Heart right ventricle (tissue), 16 donors: Measurements from ENCODE around the gene KCNH4. TPM values are rescaled to one million over a fixed set of nuclear protein-coding genes. Genes with fewer than 3 reads are reported as not detected.

Experiments used
- ATAC-seq, 8 donors: fragments of 200-7000 bp; cut with Tn5 transposase; one replicate each; pipeline ENCODE4 v1.9.1; 2020; ENCODE audit warnings: mild to moderate bottlenecking in 8 of 8, moderate library complexity in 8 of 8, moderate number of reproducible peaks in 1 of 8
- DNase-seq, 2 donors: peaks; one replicate each; pipeline ENCODE4 v3.0.0-alpha.2; 2020
- H3K27ac ChIP-seq, 10 donors: fragments of 200-600 bp; sonication (generic) in 2 of 10; one replicate each; pipeline versions ENCODE4 v1.5.0 to v1.8.0; 2020 to 2022; ENCODE audit warnings: mild to moderate bottlenecking in 3 of 10
- H3K27me3 ChIP-seq, 7 donors: fragments of 200-600 bp; one replicate each; pipeline ENCODE4 v1.8.0; 2021 to 2022; ENCODE audit warnings: mild to moderate bottlenecking in 2 of 7
- H3K36me3 ChIP-seq, 9 donors: fragments of 200-600 bp; sonication (generic) in 1 of 9; one replicate each; pipeline versions ENCODE4 v1.5.0 to v1.8.0; 2020 to 2022; ENCODE audit warnings: mild to moderate bottlenecking in 2 of 9
- H3K4me1 ChIP-seq, 9 donors: fragments of 200-600 bp; sonication (generic) in 1 of 9; one replicate each; pipeline versions ENCODE4 v1.5.0 to v1.8.0; 2020 to 2022; ENCODE audit warnings: mild to moderate bottlenecking in 4 of 9
- H3K4me3 ChIP-seq, 10 donors: fragments of 200-600 bp; sonication (generic) in 2 of 10; one replicate each; pipeline versions ENCODE4 v1.5.0 to v1.8.0; 2020 to 2022; ENCODE audit warnings: mild to moderate bottlenecking in 7 of 10, moderate library complexity in 2 of 10
- H3K9me3 ChIP-seq, 11 donors: fragments of 200-600 bp in 10 of 11; sonication (generic) in 2 of 11; one replicate each; pipeline versions ENCODE4 v1.5.0 to v1.8.0; 2013 to 2022; ENCODE audit warnings: mild to moderate bottlenecking in 2 of 11, control low read depth in 1 of 11, moderate library complexity in 1 of 11
- WGBS, 2 donors: extraction: QIAGEN DNeasy Blood & Tissue Kit; methylation state at CpG; one replicate each; pipeline ENCODE4 v1.1.7; 2013; ENCODE audit warnings: inconsistent platforms in 1 of 2; 5-methylcytosine and 5-hydroxymethylcytosine counted together
- intact Hi-C, 10 donors: fragments of 100-400 bp; cut with DNase I; formaldehyde crosslinking; loops; one replicate each; pipeline versions ENCODE4 v1.11.1 to v1.14.2; 2022
- long read RNA-seq, 3 donors: library from polyadenylated mRNA; unstranded; transcript quantifications; one replicate each; pipeline ENCODE4 v2.0.0, GENCODE V29; 2020 to 2021
- polyA plus RNA-seq, 2 donors: library from polyadenylated mRNA; stranded (reverse); fragments of 200-250 nt; gene quantifications; one replicate each; pipeline ENCODE4 v1.2.3, GENCODE V29; 2013
- total RNA-seq, 10 donors: library from RNA; stranded (reverse); fragmentation: NEBNext Ultra II Directional in 3 of 10; extraction: Animal tissue kit (Norgen Biotek cat#: 25700) in 3 of 10; gene quantifications; one replicate each; pipeline versions ENCODE4 v1.2.1 to v1.2.4, GENCODE V29; 2021 to 2023
- TF ChIP-seq, protein P1 (sequence below), 9 donors: fragments of 200-600 bp; sonication (generic) in 2 of 9; IDR thresholded peaks; one replicate each; pipeline versions ENCODE4 v1.5.0 to v1.8.0; 2021 to 2022; ENCODE audit warnings: antibody characterized with exemption in 9 of 9, mild to moderate bottlenecking in 5 of 9, moderate library complexity in 1 of 9
- donor health status: Arrhythmogenic right ventricular cardiomyopathy.
- donor health status: ischemic (EF 13 %, LVEDD 7.1; RV severe dilation, severe dysfunction).
- donor health status: healthy with polysubstance abuse.
- donor health status: DM: no; HTN: yes; CAD: no.
- donor health status: DM: no; HTN: no; CAD: no.
- donor health status: ischemic (EF 25% LVEDD 6.9; RV normal size, moderate dysfunction).
- donor health status: ischemic (EF 25% LVEDD 5.7; RV mildly dilated, moderate dysfunction).
- donor health status: healthy.
- donor health status: DM: yes; HTN: yes; CAD: no.
- donor health status: Ischemic cardiomyopathy.
- donor health status: ischemic (EF 35%, LVEDD 5.7; RV mildly dilated, moderate dysfunction).
- donor health status: nonischemic (EF 11% LVEDD 7.7; RV severe dilation, severe dysfunction).
- donor health status: DM: yes; HTN: yes; CAD: no.
- donor health status: PGD.
- donor health status: ischemic (EF 29% LVEDD 5.4; RV normal size, mild dysfunction).
- donor health status: nonischemic (EF 23%, LVEDD 6.1; RV moderate dilation, normal function).

Gene KCNH4
- under 1 TPM in 6 of 10 donors, not detected in 4; 0.06 to 0.22 (median 0.13) TPM for total RNA-seq
- under 1 TPM; 0.07 to 0.29 TPM for polyA plus RNA-seq
- long read RNA-seq, donor 1 = 0 reads
- long read RNA-seq, donor 2 = 0 reads
- long read RNA-seq, donor 3 = 0 reads

DNA sequence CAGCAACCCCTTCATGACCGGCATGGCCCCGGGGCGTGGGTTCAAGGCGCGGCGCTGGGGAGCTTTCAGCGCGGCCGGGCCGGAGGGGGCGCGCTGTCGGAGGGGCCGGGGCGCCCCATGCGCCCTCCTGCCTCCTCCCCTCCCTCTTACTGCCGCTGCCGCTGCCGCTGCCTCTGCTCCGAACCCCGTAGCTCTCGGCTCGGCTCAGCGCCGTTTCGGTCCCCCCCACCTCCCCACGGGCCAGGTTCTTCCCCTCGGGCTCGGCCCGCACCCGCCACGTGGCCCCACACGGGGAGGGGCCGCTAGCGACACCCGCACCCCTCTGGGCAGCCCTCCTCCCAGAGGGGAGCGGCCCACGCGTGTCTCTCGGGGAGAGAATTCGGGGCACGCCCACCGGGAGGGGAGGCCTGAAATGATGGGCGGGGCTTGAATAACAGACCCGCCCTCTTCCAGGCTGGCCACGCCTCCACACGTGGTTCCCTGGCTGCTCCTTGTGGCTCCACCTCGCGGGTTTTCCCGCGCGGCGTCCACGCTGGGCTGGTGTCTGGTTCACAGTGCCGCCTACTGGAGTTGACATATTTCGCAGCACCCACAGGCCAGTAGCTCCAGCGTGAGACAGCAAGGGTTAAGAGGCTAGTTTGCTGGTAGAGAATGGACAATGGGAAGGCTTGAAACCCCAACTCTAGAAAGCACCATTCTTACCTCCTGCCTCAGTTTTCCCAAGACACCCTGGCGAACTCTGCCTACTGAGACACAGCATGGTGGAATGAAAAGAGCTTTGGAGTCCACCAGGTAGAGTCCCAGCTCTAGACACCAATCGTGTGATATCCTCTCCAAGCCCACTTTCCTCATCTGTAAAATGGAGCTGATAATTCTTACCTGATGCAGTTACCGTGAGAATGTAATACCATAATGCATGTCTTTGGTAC lies at the start of gene KCNH4:
TSS of gene KCNH4 (minus strand) at position 221 of the 929 bp plus-strand sequence. CDS start at position 24, 197 bp downstream.
- Histone ChIP-seq H3K36me3 (no peaks in the 10 kb centered on the region), H3K27me3 (peaks cover 0 to 28% (median 17%) of the 10 kb centered on the region in 7 donors), H3K27ac (no peak within 1 kb of the TSS), H3K9me3 (no peaks in the 10 kb centered on the region), H3K4me1 (peaks cover 0 to 55% (median 35%) of the 10 kb centered on the region in 9 donors), H3K4me3 (peak within 1 kb of the TSS; percentile 14 to 54 (median 37))
- intact Hi-C loops = loop anchor here in 7 of 10 donors (2.0 to 10.0 kb wide), 8 partner anchors 49 to 344 kb away; partner anchors contain the start of genes HSPB9 (in 2 of the 7), KAT2A (in 2 of the 7) and NKIRAS2 (in 1 of the 7)
- 5% methylated on average over 52 to 60 of the region's 60 CpGs for WGBS, 2 donors
- DNase-seq (peak; percentile 66 to 81), ATAC-seq (peak; percentile 30 to 77 (median 64))
- TF ChIP-seq, protein P1, sequence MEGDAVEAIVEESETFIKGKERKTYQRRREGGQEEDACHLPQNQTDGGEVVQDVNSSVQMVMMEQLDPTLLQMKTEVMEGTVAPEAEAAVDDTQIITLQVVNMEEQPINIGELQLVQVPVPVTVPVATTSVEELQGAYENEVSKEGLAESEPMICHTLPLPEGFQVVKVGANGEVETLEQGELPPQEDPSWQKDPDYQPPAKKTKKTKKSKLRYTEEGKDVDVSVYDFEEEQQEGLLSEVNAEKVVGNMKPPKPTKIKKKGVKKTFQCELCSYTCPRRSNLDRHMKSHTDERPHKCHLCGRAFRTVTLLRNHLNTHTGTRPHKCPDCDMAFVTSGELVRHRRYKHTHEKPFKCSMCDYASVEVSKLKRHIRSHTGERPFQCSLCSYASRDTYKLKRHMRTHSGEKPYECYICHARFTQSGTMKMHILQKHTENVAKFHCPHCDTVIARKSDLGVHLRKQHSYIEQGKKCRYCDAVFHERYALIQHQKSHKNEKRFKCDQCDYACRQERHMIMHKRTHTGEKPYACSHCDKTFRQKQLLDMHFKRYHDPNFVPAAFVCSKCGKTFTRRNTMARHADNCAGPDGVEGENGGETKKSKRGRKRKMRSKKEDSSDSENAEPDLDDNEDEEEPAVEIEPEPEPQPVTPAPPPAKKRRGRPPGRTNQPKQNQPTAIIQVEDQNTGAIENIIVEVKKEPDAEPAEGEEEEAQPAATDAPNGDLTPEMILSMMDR (IDR thresholded peaks at IDR 0.05) = peak in 8 of 9 donors; percentile 20 to 68 (median 52)

DNA sequence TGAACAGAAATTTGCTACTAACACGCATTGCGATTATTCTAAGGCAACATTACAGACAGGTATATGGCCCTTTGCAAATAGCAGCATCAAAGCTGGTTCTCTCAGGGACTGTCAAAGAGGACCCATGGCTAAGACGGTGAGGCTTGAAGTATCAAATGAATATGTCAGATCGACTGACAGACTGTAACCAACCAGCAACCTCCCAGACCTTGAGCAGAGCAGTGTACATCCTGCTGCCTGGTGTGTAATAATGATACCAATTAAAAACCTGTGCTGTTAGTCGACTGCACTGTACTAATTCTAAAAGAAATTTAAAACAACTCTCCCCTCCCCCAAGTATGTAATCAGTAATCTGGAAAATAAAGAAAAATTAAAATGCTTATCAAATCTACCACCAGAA lies 49.3 kb upstream of the KCNH4 start:
- Histone ChIP-seq H3K4me1 (peaks cover 4 to 49% (median 34%) of the 10 kb centered on the region in 9 donors), H3K27ac (no peak overlapping the region), H3K36me3 (peaks cover 0 to 38% (median 0%) of the 10 kb centered on the region in 9 donors), H3K9me3 (no peaks in the 10 kb centered on the region), H3K4me3 (no peak overlapping the region), H3K27me3 (no peaks in the 10 kb centered on the region)
- TF ChIP-seq, protein P1 (IDR thresholded peaks at IDR 0.05) = no peak
- 85 to 87% methylated on average over 5 of the region's 5 CpGs for WGBS, 2 donors
- DNase-seq (no peak), ATAC-seq (no peak)
- intact Hi-C loops = no loop called here

DNA sequence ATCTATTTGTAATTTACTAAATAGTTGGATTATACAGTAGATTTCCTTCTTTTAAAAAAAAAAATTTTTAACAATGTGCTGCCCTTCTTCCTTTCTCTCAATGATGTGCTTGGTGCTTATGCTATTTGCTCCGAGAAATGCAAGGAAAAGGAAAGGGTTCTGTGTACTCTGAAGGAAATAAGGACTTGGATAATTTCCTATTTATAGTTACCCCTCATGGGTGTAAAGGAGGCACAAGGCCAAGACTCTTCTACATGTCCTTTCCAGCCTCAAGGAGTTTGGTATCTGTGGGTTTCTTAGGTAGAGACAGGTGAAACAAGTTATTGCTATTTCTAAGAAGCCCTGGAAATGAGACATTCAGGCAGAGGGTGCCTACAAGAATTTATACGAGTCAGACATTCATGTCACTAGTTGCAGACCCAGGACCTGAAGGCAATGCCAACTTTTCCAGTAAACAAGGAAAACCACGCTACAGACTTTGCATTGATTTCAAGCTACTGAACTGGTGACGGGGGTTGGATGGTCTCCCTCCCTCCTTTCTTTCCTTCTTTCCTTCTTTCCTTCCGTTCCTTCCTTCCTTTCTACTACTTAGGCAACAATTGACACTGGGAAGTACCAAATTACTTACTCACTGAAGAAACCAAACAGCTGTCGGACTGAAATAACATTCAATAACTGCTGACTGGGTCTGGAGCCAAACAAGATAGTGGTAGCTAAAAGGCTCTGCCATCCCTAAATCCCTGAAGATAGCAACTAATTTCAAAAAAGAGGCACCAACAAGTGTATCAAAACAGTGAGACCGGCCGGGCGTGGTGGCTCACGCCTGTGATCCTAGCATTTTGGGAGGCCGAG lies 47.1 kb upstream of the KCNH4 start:
- TF ChIP-seq, protein P1 (IDR thresholded peaks at IDR 0.05) = no peak
- intact Hi-C loops = loop anchor here in 3 of 10 donors (10.0 kb wide), 2 partner anchors 47 to 57 kb away; partner anchors contain the start of genes STAT5A (in 2 of the 3) and STAT5B (in 1 of the 3)
- Histone ChIP-seq H3K27me3 (no peaks in the 10 kb centered on the region), H3K36me3 (peaks cover 0 to 57% (median 15%) of the 10 kb centered on the region in 9 donors), H3K27ac (peak overlapping the region in 8 of 10 donors; percentile 17 to 72 (median 52)), H3K9me3 (no peaks in the 10 kb centered on the region), H3K4me3 (no peak overlapping the region), H3K4me1 (peaks cover 4 to 33% (median 20%) of the 10 kb centered on the region in 9 donors)
- ATAC-seq (peak in 5 of 8 donors; percentile 38 to 57 (median 55)), DNase-seq (no peak)
- WGBS, 2 donors = 55 to 63% methylated on average over 11 of the region's 11 CpGs
